ENCODE data around the gene CCDC178.

The CCDC178 gene

GRCh38 chr18:32919799-32920198 is 520.7 kb downstream of the CCDC178 start:
- TF ChIP-seq CTCF (IDR thresholded peaks at IDR 0.05; ENCODE audit: extremely low read depth, missing control alignments), result peak; percentile 31
- peak; percentile 52 for DNase-seq (ENCODE audit: low spot score)

- no peak for TF ChIP-seq CTCF (IDR thresholded peaks at IDR 0.05; ENCODE audit: extremely low read depth, missing control alignments)
- no peak for DNase-seq (ENCODE audit: low spot score)
Measured at GRCh38 chr18:32918692-32919250, 521.8 kb downstream of the CCDC178 start.

DNA sequence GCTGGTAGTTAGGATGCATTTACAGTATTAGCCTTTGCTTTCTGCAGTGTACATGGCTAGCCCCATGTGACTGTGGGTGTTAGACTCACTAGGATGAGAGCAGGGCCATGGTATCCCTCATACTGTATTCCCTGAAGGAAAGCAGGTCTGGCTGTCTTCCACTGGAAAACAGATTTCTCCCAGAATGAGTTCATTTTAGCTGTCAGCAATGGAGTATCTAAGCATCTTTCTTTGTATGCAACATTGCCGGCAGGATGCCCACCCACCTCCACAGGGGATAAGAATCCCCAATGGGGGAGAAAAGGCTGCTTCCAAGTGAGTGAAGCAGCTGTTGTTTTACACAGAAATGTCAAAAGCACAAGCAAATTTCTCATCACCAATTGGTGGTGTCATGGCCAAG is 525.0 kb downstream of the CCDC178 start:
- no peak for TF ChIP-seq CTCF (IDR thresholded peaks at IDR 0.05; ENCODE audit: extremely low read depth, missing control alignments)
- no peak for DNase-seq (ENCODE audit: low spot score)

DNA sequence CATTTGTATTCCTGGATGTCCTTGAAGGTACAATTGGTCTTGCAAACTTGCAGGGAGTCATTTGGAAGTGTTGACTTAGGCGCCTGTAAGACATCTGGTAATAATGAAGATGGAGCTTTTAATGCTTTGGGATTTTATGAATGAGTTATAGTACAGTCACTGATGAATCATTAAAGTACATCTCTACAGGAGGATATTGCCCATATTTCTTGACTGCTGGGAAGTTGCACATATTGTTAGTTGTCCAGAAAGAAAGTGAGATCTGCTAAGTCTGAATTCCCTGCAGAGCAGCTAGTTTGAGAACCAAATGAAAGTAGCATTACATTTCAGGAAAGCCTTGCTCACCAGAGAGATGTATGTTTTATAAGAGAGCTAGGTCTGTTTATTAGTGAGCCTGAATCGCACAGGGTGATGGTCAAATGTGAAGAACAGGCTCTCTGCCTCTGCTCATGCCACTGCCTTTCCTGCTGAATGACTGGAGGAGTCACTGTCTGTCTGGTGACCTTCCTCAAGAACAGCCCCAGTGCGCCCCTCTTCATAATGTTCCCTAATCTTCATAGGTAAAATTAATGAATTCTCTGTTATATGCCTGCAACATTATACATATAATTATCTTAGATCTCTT is 528.7 kb downstream of the CCDC178 start:
- no peak for TF ChIP-seq CTCF (IDR thresholded peaks at IDR 0.05; ENCODE audit: extremely low read depth, missing control alignments)
- no peak for DNase-seq (ENCODE audit: low spot score)

GRCh38 chr18:32910694-32911296 is 529.7 kb downstream of the CCDC178 start:
- no peak for TF ChIP-seq CTCF (IDR thresholded peaks at IDR 0.05; ENCODE audit: extremely low read depth, missing control alignments)
- DNase-seq (ENCODE audit: low spot score), result no peak

- DNase-seq (ENCODE audit: low spot score), result no peak
- no peak for TF ChIP-seq CTCF (IDR thresholded peaks at IDR 0.05; ENCODE audit: extremely low read depth, missing control alignments)
Measured at GRCh38 chr18:32909798-32910561, 530.5 kb downstream of the CCDC178 start.

DNA sequence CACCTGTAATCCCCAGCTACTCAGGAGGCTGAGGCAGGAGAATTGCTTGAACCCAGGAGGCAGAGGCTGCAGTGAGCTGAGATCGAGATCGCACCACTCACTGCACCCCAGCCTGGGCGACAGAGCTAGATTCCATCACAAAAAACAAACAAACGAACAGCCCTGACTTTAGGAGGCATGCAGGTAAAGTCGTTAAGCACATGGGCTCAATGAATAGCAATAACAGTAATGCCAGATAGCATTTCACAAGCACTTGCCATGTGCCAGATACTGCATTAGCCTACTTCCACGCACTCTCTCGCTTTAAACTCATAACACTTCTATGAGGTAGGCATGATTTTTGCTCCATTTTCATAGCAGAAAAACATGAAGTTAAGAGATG is 532.1 kb downstream of the CCDC178 start:
- no peak for DNase-seq (ENCODE audit: low spot score)
- no peak for TF ChIP-seq CTCF (IDR thresholded peaks at IDR 0.05; ENCODE audit: extremely low read depth, missing control alignments)
